CD4-positive, alpha-beta memory T cell (primary cell): Measurements from ENCODE around the gene IGSF1. TPM values are rescaled to one million over a fixed set of nuclear protein-coding genes. Genes with fewer than 3 reads are reported as not detected.

Source experiments
- CTCF ChIA-PET: fragments of 350-600 bp; sonication (Branson Sonifier 250); formaldehyde crosslinking; loops from one replicate; lab custom pipeline; 2021; ENCODE audit warnings: inconsistent platforms; ENCODE audit not compliant: partially characterized antibody; lab: Charles Lee
- POLR2A ChIA-PET: fragments of 350-600 bp; sonication (Branson Sonifier 250); formaldehyde crosslinking; loops from one replicate; lab custom pipeline; 2021; ENCODE audit not compliant: partially characterized antibody; lab: Charles Lee
- DNase-seq, 5 donors: peaks; one replicate each; pipeline versions ENCODE4 v3.0.0 to v3.0.0-alpha.2; 2020 to 2022; ENCODE audit warnings: mixed read lengths in 1 of 5
- H3K27ac ChIP-seq: one replicate; pipeline ENCODE4 v1.7.0; 2013; ENCODE audit warnings: low read depth, low read length
- H3K27me3 ChIP-seq: 2 replicates; pipeline ENCODE4 v1.7.0; 2013; ENCODE audit warnings: mild to moderate bottlenecking, low read length, moderate library complexity; ENCODE audit not compliant: insufficient read depth
- H3K36me3 ChIP-seq: 2 replicates; pipeline ENCODE4 v1.7.0; 2013; ENCODE audit warnings: mild to moderate bottlenecking, low read length, moderate library complexity; ENCODE audit not compliant: insufficient read depth
- H3K4me1 ChIP-seq: 2 replicates; pipeline ENCODE4 v1.7.0; 2013; ENCODE audit warnings: mild to moderate bottlenecking, low read length, moderate library complexity; ENCODE audit not compliant: insufficient read depth
- H3K4me3 ChIP-seq, 2 donors: one replicate each; pipeline ENCODE4 v1.7.0; 2013; ENCODE audit warnings: low read length in 2 of 2, mild to moderate bottlenecking in 1 of 2
- H3K9me3 ChIP-seq, 2 donors: one replicate each; pipeline ENCODE4 v1.7.0; 2013; ENCODE audit warnings: low read length in 2 of 2, control low read depth in 1 of 2; ENCODE audit not compliant: control insufficient read depth in 1 of 2
- H3K27ac Mint-ChIP-seq, 7 donors: one replicate each; pipeline ENCODE4 v1.8.0; 2020 to 2021; ENCODE audit warnings: mixed read lengths in 7 of 7, mild to moderate bottlenecking in 6 of 7, inconsistent platforms in 3 of 7, moderate library complexity in 3 of 7
- H3K27me3 Mint-ChIP-seq, 2 donors: one replicate each; pipeline ENCODE4 v1.8.0; 2020 to 2021; ENCODE audit warnings: mixed read lengths in 2 of 2
- H3K36me3 Mint-ChIP-seq, 2 donors: one replicate each; pipeline ENCODE4 v1.8.0; 2020 to 2021; ENCODE audit warnings: mixed read lengths in 2 of 2, inconsistent platforms in 1 of 2, mild to moderate bottlenecking in 1 of 2
- H3K4me1 Mint-ChIP-seq, 4 donors: one replicate each; pipeline ENCODE4 v1.8.0; 2020 to 2021; ENCODE audit warnings: mixed read lengths in 4 of 4, mild to moderate bottlenecking in 1 of 4
- H3K4me3 Mint-ChIP-seq, 8 donors: one replicate each; pipeline ENCODE4 v1.8.0; 2020 to 2021; ENCODE audit warnings: mixed read lengths in 8 of 8, mild to moderate bottlenecking in 7 of 8, moderate library complexity in 6 of 8, inconsistent platforms in 3 of 8
- H3K9me3 Mint-ChIP-seq, 8 donors: one replicate each; pipeline ENCODE4 v1.8.0; 2020 to 2021; ENCODE audit warnings: mixed read lengths in 8 of 8, mild to moderate bottlenecking in 5 of 8, inconsistent platforms in 3 of 8, moderate library complexity in 1 of 8
- intact Hi-C: fragments of 100-400 bp; cut with micrococcal nuclease; formaldehyde crosslinking; loops from one replicate; pipeline ENCODE4 v1.15.1; 2023
- polyA plus RNA-seq, 2 donors: library from polyadenylated mRNA; unstranded; fragments of 300-500 nt; fragmentation: Illumina TruSeq; gene quantifications; one replicate each; pipeline ENCODE4 v1.2.3, GENCODE V29; 2021
- total RNA-seq, 2 experiments: library from RNA; stranded (reverse); gene quantifications; one replicate each; pipeline ENCODE4 v1.2.3, GENCODE V29; 2021

Gene IGSF1
- total and polyA plus RNA-seq, 4 experiments from 2014 or later: not detected

- Histone ChIP-seq H3K9me3 (no peaks in the 10 kb centered on the region), H3K36me3 (no peaks in the 10 kb centered on the region), H3K27me3 (no peaks in the 10 kb centered on the region), H3K4me3 (no peak overlapping the region), H3K4me1 (no peaks in the 10 kb centered on the region), H3K27ac (no peak overlapping the region)
- H3K4me1 Mint-ChIP-seq: no peaks in the 10 kb centered on the region
- H3K27me3 Mint-ChIP-seq: peaks cover 3 to 6% of the 10 kb centered on the region in 2 donors
- intact Hi-C loops: no loop called here
- no peak overlapping the region for H3K27ac Mint-ChIP-seq
- ChIA-PET CTCF (no interaction called here), POLR2A (no interaction called here)
- no peak overlapping the region for H3K4me3 Mint-ChIP-seq
- H3K9me3 Mint-ChIP-seq: no peaks in the 10 kb centered on the region
- no peak for DNase-seq
- no peaks in the 10 kb centered on the region for H3K36me3 Mint-ChIP-seq
Measured at GRCh38 chrX:131288188-131288587, 918 bp downstream of the IGSF1 start.

DNA sequence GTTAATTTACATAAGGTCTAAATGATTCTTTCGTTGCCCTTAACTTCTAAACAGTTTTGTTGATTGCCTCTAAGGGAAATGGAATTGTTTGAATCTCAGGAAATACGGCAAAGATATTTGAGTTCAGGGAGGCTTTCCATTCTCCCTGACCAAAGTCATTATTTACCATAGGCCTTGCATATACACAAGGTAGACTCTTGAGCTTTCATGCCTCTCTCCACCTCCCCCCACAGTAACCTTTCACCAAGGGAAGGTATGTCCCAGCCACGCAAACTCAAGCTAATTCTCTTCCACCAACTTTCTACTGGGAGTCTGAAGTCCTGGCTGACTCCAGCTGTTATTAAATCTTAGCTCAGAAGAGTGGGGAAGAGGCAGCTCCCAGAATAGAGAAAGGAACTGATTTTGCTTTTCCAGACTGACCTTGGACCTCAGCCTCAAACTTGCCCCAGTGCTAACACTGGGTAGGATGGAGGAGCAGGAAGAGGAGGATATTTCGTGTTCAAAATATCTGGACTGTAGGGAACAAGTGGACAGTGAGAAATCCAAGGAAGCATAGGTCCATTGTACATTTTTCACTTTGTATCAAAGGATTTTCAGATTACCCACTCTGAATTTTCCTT lies 1.4 kb downstream of the IGSF1 start:
- no peaks in the 10 kb centered on the region for H3K4me1 Mint-ChIP-seq
- POLR2A ChIA-PET: no interaction called here
- Histone ChIP-seq H3K4me3 (no peak overlapping the region), H3K4me1 (no peaks in the 10 kb centered on the region), H3K27ac (no peak overlapping the region), H3K36me3 (no peaks in the 10 kb centered on the region), H3K27me3 (no peaks in the 10 kb centered on the region), H3K9me3 (no peaks in the 10 kb centered on the region)
- no peak overlapping the region for H3K4me3 Mint-ChIP-seq
- intact Hi-C loops: no loop called here
- H3K27me3 Mint-ChIP-seq: peaks cover 3 to 6% of the 10 kb centered on the region in 2 donors
- CTCF ChIA-PET: no interaction called here
- no peak overlapping the region for H3K27ac Mint-ChIP-seq
- no peaks in the 10 kb centered on the region for H3K36me3 Mint-ChIP-seq
- no peak for DNase-seq
- no peaks in the 10 kb centered on the region for H3K9me3 Mint-ChIP-seq

DNA sequence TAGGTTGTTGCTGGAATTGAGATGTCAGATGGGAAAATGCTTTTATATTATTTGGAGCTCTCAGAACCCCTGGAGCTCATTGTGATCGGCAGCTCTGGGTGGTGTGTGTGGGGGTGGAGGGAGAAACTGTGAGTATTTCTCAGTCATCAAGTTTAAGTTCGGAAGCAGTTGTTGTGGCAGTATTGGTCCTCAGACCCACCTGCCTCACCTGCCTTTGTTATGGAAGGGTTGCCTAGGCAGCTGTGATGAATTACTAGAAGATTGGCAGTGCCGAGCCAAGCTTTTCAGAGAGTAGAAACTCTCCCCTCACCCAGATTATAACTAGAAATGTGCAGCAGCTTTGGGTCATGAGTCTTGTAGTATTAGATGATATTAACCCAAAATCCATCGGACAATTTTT lies 9.5 kb downstream of the IGSF1 start:
- CTCF ChIA-PET: no interaction called here
- H3K9me3 Mint-ChIP-seq: no peaks in the 10 kb centered on the region
- peaks cover 5 to 6% of the 10 kb centered on the region in 2 donors for H3K27me3 Mint-ChIP-seq

GRCh38 chrX:131279197-131279596 lies 9.9 kb downstream of the IGSF1 start:
- Histone ChIP-seq H3K27ac (no peak overlapping the region), H3K4me3 (no peak overlapping the region), H3K4me1 (no peaks in the 10 kb centered on the region), H3K9me3 (no peaks in the 10 kb centered on the region), H3K36me3 (no peaks in the 10 kb centered on the region), H3K27me3 (no peaks in the 10 kb centered on the region)
- intact Hi-C loops: no loop called here
- Mint-ChIP-seq H3K36me3 (no peaks in the 10 kb centered on the region), H3K4me3 (no peak overlapping the region), H3K9me3 (no peaks in the 10 kb centered on the region), H3K4me1 (no peaks in the 10 kb centered on the region), H3K27ac (no peak overlapping the region), H3K27me3 (peaks cover 5 to 6% of the 10 kb centered on the region in 2 donors)
- ChIA-PET CTCF (no interaction called here), POLR2A (no interaction called here)
- DNase-seq: no peak

More for the DNA sequence above, 9.5 kb downstream of the IGSF1 start:
- Histone ChIP-seq H3K36me3 (no peaks in the 10 kb centered on the region), H3K27ac (no peak overlapping the region), H3K4me3 (no peak overlapping the region), H3K4me1 (no peaks in the 10 kb centered on the region), H3K27me3 (no peaks in the 10 kb centered on the region), H3K9me3 (no peaks in the 10 kb centered on the region)
- no peak for DNase-seq
- H3K36me3 Mint-ChIP-seq: no peaks in the 10 kb centered on the region
- no peaks in the 10 kb centered on the region for H3K4me1 Mint-ChIP-seq
- no peak overlapping the region for H3K27ac Mint-ChIP-seq
- no peak overlapping the region for H3K4me3 Mint-ChIP-seq
- intact Hi-C loops: no loop called here
- POLR2A ChIA-PET: no interaction called here

- H3K36me3 Mint-ChIP-seq: no peaks in the 10 kb centered on the region
- no peaks in the 10 kb centered on the region for H3K9me3 ChIP-seq
- H3K27me3 Mint-ChIP-seq: peaks cover 2 to 8% of the 10 kb centered on the region in 2 donors
- H3K4me3 Mint-ChIP-seq: no peak overlapping the region
- no peak overlapping the region for H3K27ac Mint-ChIP-seq
- no peak overlapping the region for H3K27ac ChIP-seq
- H3K4me3 ChIP-seq: no peak overlapping the region
- no peaks in the 10 kb centered on the region for H3K36me3 ChIP-seq
- DNase-seq: no peak
- no peaks in the 10 kb centered on the region for H3K9me3 Mint-ChIP-seq
- no peaks in the 10 kb centered on the region for H3K27me3 ChIP-seq
- CTCF ChIA-PET: no interaction called here
- H3K4me1 Mint-ChIP-seq: no peaks in the 10 kb centered on the region
- no peaks in the 10 kb centered on the region for H3K4me1 ChIP-seq
- POLR2A ChIA-PET: no interaction called here
- intact Hi-C loops: no loop called here
Measured at GRCh38 chrX:131277543-131278136, 11.5 kb downstream of the IGSF1 start.

GRCh38 chrX:131273011-131273410 lies 16.1 kb downstream of the IGSF1 start:
- POLR2A ChIA-PET: no interaction called here
- no peak for DNase-seq
- Mint-ChIP-seq H3K27ac (no peak overlapping the region), H3K9me3 (no peaks in the 10 kb centered on the region), H3K4me3 (no peak overlapping the region), H3K4me1 (no peaks in the 10 kb centered on the region), H3K36me3 (no peaks in the 10 kb centered on the region), H3K27me3 (peaks cover 2 to 6% of the 10 kb centered on the region in 2 donors)
- CTCF ChIA-PET: no interaction called here
- H3K4me3 ChIP-seq: no peak overlapping the region
- H3K4me1 ChIP-seq: no peaks in the 10 kb centered on the region
- no peaks in the 10 kb centered on the region for H3K27me3 ChIP-seq
- no peak overlapping the region for H3K27ac ChIP-seq
- intact Hi-C loops: no loop called here
- H3K36me3 ChIP-seq: no peaks in the 10 kb centered on the region
- no peaks in the 10 kb centered on the region for H3K9me3 ChIP-seq

- H3K4me1 Mint-ChIP-seq: no peaks in the 10 kb centered on the region
- no peaks in the 10 kb centered on the region for H3K9me3 ChIP-seq
- no peaks in the 10 kb centered on the region for H3K4me1 ChIP-seq
- ChIA-PET CTCF (no interaction called here), POLR2A (no interaction called here)
- H3K27ac ChIP-seq: no peak overlapping the region
- H3K9me3 Mint-ChIP-seq: no peaks in the 10 kb centered on the region
- H3K36me3 ChIP-seq: no peaks in the 10 kb centered on the region
- no peaks in the 10 kb centered on the region for H3K36me3 Mint-ChIP-seq
- H3K27me3 ChIP-seq: no peaks in the 10 kb centered on the region
- no peak overlapping the region for H3K4me3 ChIP-seq
- no peak overlapping the region for H3K4me3 Mint-ChIP-seq
- H3K27ac Mint-ChIP-seq: no peak overlapping the region
- H3K27me3 Mint-ChIP-seq: peaks cover 2 to 6% of the 10 kb centered on the region in 2 donors
- intact Hi-C loops: no loop called here
- no peak for DNase-seq
Measured at GRCh38 chrX:131271826-131272225, 17.3 kb downstream of the IGSF1 start.
